Measurements from ENCODE around the gene EGLN3. TPM values are rescaled to one million over a fixed set of nuclear protein-coding genes. Genes with fewer than 3 reads are reported as not detected.

EGLN3 gene
- total and polyA plus RNA-seq, 10 of the 15 experiments (the other 5 are each of a cell fraction or from before 2014, with no cell fraction given): 0.42 to 8.1 (median 2.0) TPM

GRCh38 chr14:33904609-33905008, 46.3 kb downstream of the EGLN3 start (continued):
- no peak for TF ChIP-seq E4F1 (IDR thresholded peaks at IDR 0.05; ENCODE audit: borderline replicate concordance, partially characterized antibody)
- TF ChIP-seq ZNF622 (IDR thresholded peaks at IDR 0.05): no peak
- no peak for TF ChIP-seq SKIL (IDR thresholded peaks at IDR 0.05; ENCODE audit: low read depth, poor library complexity, severe bottlenecking)
- no peak for TF ChIP-seq PRDM15 (CRISPR knock-in tag; IDR thresholded peaks at IDR 0.05)

Data from GM12878 (cell line).